SK-N-SH (cell line): Measurements from ENCODE around the gene ATP8B3. TPM values are rescaled to one million over a fixed set of nuclear protein-coding genes. Genes with fewer than 3 reads are reported as not detected.

Experiments used
- CTCF ChIA-PET: fragments of 300-600, 350-600 bp; formaldehyde crosslinking; extraction: SDS; loops from one replicate; lab custom pipeline; 2021; lab: Yijun Ruan, JAX
- POLR2A ChIA-PET: fragments of 350-600 bp; sonication (Branson Sonifier 250); formaldehyde crosslinking; extraction: SDS; loops from one replicate; lab custom pipeline; 2020; ENCODE audit warnings: antibody characterized with exemption, inconsistent platforms; lab: Yijun Ruan, JAX
- DNase-seq: peaks from one replicate; pipeline ENCODE4 v3.0.0; 2012
- H2AFZ ChIP-seq: fragments of 200-600 bp; sonication (generic); 2 replicates; pipeline ENCODE4 v1.8.1; 2016; ENCODE audit warnings: antibody characterized with exemption, mild to moderate bottlenecking, low read depth
- H3F3A ChIP-seq: fragments of 200-600 bp; sonication (generic); replicated peaks from 2 replicates; pipeline ENCODE3; 2016; ENCODE audit warnings: antibody characterized with exemption, mild to moderate bottlenecking; ENCODE audit not compliant: insufficient read depth
- H3K27ac ChIP-seq, 2 experiments: fragments of 200-500 bp in 1 of 2; fragments of 200-600 bp in 1 of 2; sonication (Bioruptor generic) in 1 of 2; sonication (generic), shearing (Covaris generic) in 1 of 2; 2 replicates each; pipeline versions ENCODE4 v1.5.1 to v1.6.1; 2014 to 2016; ENCODE audit warnings: low read depth in 2 of 2, inconsistent platforms in 1 of 2, low read length in 1 of 2, mild to moderate bottlenecking in 1 of 2, mixed read lengths in 1 of 2
- H3K27me3 ChIP-seq: fragments of 200-600 bp; sonication (generic), shearing (Covaris generic); 2 replicates; pipeline ENCODE4 v1.6.1; 2016; ENCODE audit warnings: mixed run types; ENCODE audit not compliant: insufficient read depth
- H3K36me3 ChIP-seq, 2 experiments: fragments of 200-500 bp in 1 of 2; fragments of 200-600 bp in 1 of 2; sonication (Bioruptor generic) in 1 of 2; sonication (generic) in 1 of 2; replicated peaks in 1 of 2; 2 replicates each; pipeline versions ENCODE3 to v1.5.1; 2014 to 2016; ENCODE audit warnings: low read length in 1 of 2, mild to moderate bottlenecking in 1 of 2; ENCODE audit not compliant: insufficient read depth in 2 of 2, control insufficient read depth in 1 of 2
- H3K4me1 ChIP-seq, 2 experiments: fragments of 200-500 bp in 1 of 2; fragments of 200-600 bp in 1 of 2; sonication (Bioruptor generic) in 1 of 2; sonication (generic), shearing (Covaris generic) in 1 of 2; 2 replicates each; pipeline versions ENCODE4 v1.5.1 to v1.6.1; 2014 to 2016; ENCODE audit warnings: low read depth in 1 of 2, low read length in 1 of 2, mixed run types in 1 of 2; ENCODE audit not compliant: insufficient read depth in 2 of 2, control insufficient read depth in 1 of 2
- H3K4me2 ChIP-seq: fragments of 200-600 bp; sonication (generic), shearing (Covaris generic); 2 replicates; pipeline ENCODE4 v1.6.1; 2017; ENCODE audit warnings: mixed run types
- H3K4me3 ChIP-seq, 2 experiments: fragments of 200-500 bp in 1 of 2; fragments of 200-600 bp in 1 of 2; sonication (Bioruptor generic) in 1 of 2; sonication (generic), shearing (Covaris generic) in 1 of 2; 2 replicates each; pipeline versions ENCODE4 v1.5.1 to v1.8.1; 2014 to 2016; ENCODE audit warnings: low read depth in 2 of 2, inconsistent platforms in 1 of 2, low read length in 1 of 2, mild to moderate bottlenecking in 1 of 2, mixed read lengths in 1 of 2, moderate library complexity in 1 of 2
- H3K79me2 ChIP-seq: fragments of 200-600 bp; sonication (generic); 2 replicates; pipeline ENCODE4 v1.8.1; 2017; ENCODE audit warnings: mild to moderate bottlenecking; ENCODE audit not compliant: insufficient read depth
- H3K9ac ChIP-seq: fragments of 200-600 bp; sonication (generic); 2 replicates; pipeline ENCODE4 v1.6.1; 2017; ENCODE audit warnings: mixed run types
- H3K9me2 ChIP-seq: fragments of 200-600 bp; sonication (generic); 2 replicates; pipeline ENCODE4 v1.6.1; 2017; ENCODE audit warnings: mixed run types
- H3K9me3 ChIP-seq: fragments of 200-600 bp; sonication (generic); 2 replicates; pipeline ENCODE4 v1.6.1; 2017; ENCODE audit warnings: mixed run types, mild to moderate bottlenecking, moderate library complexity
- H4K20me1 ChIP-seq: fragments of 200-600 bp; sonication (generic); 2 replicates; pipeline ENCODE4 v1.6.1; 2017; ENCODE audit warnings: mild to moderate bottlenecking, mixed run types; ENCODE audit not compliant: insufficient read depth
- ELF1 ChIP-seq: IDR thresholded peaks from 2 replicates; pipeline ENCODE4 v1.4.0; 2012
- EP300 ChIP-seq, 2 experiments: IDR thresholded peaks; 2 replicates each; pipeline versions ENCODE4 v1.4.0 to v1.6.1; 2012; ENCODE audit warnings: borderline replicate concordance in 1 of 2, low read depth in 1 of 2, low read length in 1 of 2
- EZH2phosphoT487 ChIP-seq: fragments of 200-600 bp; sonication (generic); IDR thresholded peaks from 2 replicates; pipeline ENCODE4 v1.6.1; 2017; ENCODE audit warnings: low read depth, mixed run types, mild to moderate bottlenecking, antibody characterized with exemption, moderate library complexity, borderline replicate concordance
- FOSL2 ChIP-seq: IDR thresholded peaks from 2 replicates; pipeline ENCODE4 v1.4.0; 2012; ENCODE audit warnings: low read depth, mild to moderate bottlenecking, moderate library complexity, borderline replicate concordance
- GABPA ChIP-seq: IDR thresholded peaks from 2 replicates; pipeline ENCODE4 v1.4.0; 2012; ENCODE audit warnings: low read depth, mild to moderate bottlenecking
- GATA2 ChIP-seq: sonication (generic); formaldehyde crosslinking; IDR thresholded peaks from 2 replicates; pipeline ENCODE4 v1.5.0; 2020; ENCODE audit warnings: mild to moderate bottlenecking, missing genetic modification reagents
- JUND ChIP-seq: IDR thresholded peaks from 2 replicates; pipeline ENCODE4 v1.4.0; 2012
- POLR2AphosphoS5 ChIP-seq: IDR thresholded peaks from 2 replicates; pipeline ENCODE4 v1.6.1; 2012; ENCODE audit warnings: low read depth, low read length
- RFX5 ChIP-seq: IDR thresholded peaks from 2 replicates; pipeline ENCODE4 v1.6.1; 2012; ENCODE audit warnings: mild to moderate bottlenecking, improper control_type of control experiment, low read length
- YY1 ChIP-seq: IDR thresholded peaks from 2 replicates; pipeline ENCODE4 v1.4.0; 2012; ENCODE audit warnings: low read depth, mild to moderate bottlenecking
- WGBS: methylation state at CpG from one replicate; pipeline ENCODE4 v1.1.6; 2017; ENCODE audit warnings: low lambda C conversion rate; 5-methylcytosine and 5-hydroxymethylcytosine counted together
- polyA plus RNA-seq, 3 experiments: library from polyadenylated mRNA; depleted of rRNA; stranded (reverse); fragments of >200 nt; gene quantifications; 2 replicates each; pipeline ENCODE4 v1.2.3, GENCODE V29; 2012
- TF ChIP-seq, protein P1 (sequence below): IDR thresholded peaks from 2 replicates; pipeline ENCODE4 v1.4.0; 2012; ENCODE audit warnings: low read depth
- TF ChIP-seq, protein P2 (sequence below): IDR thresholded peaks from 2 replicates; pipeline ENCODE4 v1.6.1; 2012; ENCODE audit warnings: mild to moderate bottlenecking, low read depth, low read length, moderate library complexity
- TF ChIP-seq, protein P3 (sequence below): fragments of 150-350 bp; IDR thresholded peaks from 2 replicates; pipeline ENCODE4 v1.6.1; 2016; ENCODE audit warnings: mild to moderate bottlenecking, low read depth, low read length

ATP8B3 gene
- polyA plus RNA-seq, 1 of the 3 experiments (the other 2 are of a cell fraction) = 8.0 TPM

DNA sequence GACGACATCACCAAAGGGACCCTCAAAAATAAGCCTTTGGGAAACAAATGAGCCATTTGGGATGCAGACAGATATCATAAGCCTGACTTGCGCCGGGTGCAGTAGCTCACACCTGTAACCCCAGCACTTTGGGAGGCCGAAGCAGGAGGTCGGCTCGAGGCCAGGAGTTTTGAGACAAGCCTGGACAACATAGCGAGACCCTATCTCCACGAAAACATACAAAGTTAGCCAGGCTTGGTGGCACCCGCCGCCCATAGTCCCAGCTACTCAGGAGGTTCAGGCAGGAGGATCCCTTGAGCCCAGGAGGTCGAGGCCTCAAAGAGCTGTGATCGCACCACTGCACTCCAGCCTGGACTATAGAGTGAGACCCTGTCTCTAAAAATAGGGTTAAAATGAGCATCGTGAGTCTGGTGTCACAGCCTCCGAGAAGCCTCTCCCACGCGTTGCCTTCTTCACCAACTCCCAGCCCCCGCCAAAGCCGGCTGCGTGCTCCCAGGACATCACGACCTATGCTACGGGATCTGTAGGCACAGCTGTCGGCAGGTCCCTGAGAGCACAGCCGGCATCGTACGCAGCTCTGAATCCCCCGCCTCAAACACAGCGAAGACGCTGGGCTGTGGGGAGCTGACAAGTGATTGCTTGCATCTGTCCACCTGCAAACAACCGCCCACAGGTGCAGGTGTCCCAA, 34.6 kb upstream of the ATP8B3 start:
- POLR2A ChIA-PET = no interaction called here
- peak overlapping the region; percentile 84 to 94 for H3K4me3 ChIP-seq
- WGBS = 83% methylated on average over 22 of the region's 29 CpGs
- peaks cover 7 to 18% of the 10 kb centered on the region in 2 experiments; a peak in 1 of 4 replicates for H3K4me1 ChIP-seq
- H3F3A ChIP-seq = peaks cover 19% of the 10 kb centered on the region
- peaks cover 87% of the 10 kb centered on the region for H4K20me1 ChIP-seq
- H3K4me2 ChIP-seq = peak overlapping the region; percentile 100
- H2AFZ ChIP-seq = no peak overlapping the region; the same call in 1 of the 2 replicates
- no peaks in the 10 kb centered on the region for H3K9me3 ChIP-seq
- no peak for DNase-seq
- peaks cover 6 to 7% of the 10 kb centered on the region in 2 experiments for H3K36me3 ChIP-seq
- H3K9ac ChIP-seq = peak overlapping the region; percentile 99; the same call in 1 of the 2 replicates
- no peak overlapping the region for H3K27ac ChIP-seq
- TF ChIP-seq JUND (no peak), ELF1 (no peak), GATA2 (CRISPR knock-in tag) (no peak), FOSL2 (no peak), RFX5 (no peak), EP300 (IDR thresholded peaks at IDR 0.05; ENCODE audit: borderline replicate concordance in 1 of 2, low read depth in 1 of 2, low read length in 1 of 2) (no peak), POLR2AphosphoS5 (no peak), GABPA (no peak), EZH2phosphoT487 (no peak), YY1 (no peak)
- TF ChIP-seq, protein P1, sequence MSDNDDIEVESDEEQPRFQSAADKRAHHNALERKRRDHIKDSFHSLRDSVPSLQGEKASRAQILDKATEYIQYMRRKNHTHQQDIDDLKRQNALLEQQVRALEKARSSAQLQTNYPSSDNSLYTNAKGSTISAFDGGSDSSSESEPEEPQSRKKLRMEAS = no peak
- TF ChIP-seq, protein P2, sequence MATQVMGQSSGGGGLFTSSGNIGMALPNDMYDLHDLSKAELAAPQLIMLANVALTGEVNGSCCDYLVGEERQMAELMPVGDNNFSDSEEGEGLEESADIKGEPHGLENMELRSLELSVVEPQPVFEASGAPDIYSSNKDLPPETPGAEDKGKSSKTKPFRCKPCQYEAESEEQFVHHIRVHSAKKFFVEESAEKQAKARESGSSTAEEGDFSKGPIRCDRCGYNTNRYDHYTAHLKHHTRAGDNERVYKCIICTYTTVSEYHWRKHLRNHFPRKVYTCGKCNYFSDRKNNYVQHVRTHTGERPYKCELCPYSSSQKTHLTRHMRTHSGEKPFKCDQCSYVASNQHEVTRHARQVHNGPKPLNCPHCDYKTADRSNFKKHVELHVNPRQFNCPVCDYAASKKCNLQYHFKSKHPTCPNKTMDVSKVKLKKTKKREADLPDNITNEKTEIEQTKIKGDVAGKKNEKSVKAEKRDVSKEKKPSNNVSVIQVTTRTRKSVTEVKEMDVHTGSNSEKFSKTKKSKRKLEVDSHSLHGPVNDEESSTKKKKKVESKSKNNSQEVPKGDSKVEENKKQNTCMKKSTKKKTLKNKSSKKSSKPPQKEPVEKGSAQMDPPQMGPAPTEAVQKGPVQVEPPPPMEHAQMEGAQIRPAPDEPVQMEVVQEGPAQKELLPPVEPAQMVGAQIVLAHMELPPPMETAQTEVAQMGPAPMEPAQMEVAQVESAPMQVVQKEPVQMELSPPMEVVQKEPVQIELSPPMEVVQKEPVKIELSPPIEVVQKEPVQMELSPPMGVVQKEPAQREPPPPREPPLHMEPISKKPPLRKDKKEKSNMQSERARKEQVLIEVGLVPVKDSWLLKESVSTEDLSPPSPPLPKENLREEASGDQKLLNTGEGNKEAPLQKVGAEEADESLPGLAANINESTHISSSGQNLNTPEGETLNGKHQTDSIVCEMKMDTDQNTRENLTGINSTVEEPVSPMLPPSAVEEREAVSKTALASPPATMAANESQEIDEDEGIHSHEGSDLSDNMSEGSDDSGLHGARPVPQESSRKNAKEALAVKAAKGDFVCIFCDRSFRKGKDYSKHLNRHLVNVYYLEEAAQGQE = no peak
- TF ChIP-seq, protein P3, sequence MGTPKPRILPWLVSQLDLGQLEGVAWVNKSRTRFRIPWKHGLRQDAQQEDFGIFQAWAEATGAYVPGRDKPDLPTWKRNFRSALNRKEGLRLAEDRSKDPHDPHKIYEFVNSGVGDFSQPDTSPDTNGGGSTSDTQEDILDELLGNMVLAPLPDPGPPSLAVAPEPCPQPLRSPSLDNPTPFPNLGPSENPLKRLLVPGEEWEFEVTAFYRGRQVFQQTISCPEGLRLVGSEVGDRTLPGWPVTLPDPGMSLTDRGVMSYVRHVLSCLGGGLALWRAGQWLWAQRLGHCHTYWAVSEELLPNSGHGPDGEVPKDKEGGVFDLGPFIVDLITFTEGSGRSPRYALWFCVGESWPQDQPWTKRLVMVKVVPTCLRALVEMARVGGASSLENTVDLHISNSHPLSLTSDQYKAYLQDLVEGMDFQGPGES = no peak
- H3K9me2 ChIP-seq = no peaks in the 10 kb centered on the region
- peaks cover 81% of the 10 kb centered on the region for H3K79me2 ChIP-seq
- H3K27me3 ChIP-seq = no peaks in the 10 kb centered on the region
- CTCF ChIA-PET = interaction anchor here (1.0 to 15.0 kb wide), 5 partner anchors 9 to 300 kb away, joined by 3 to 188 read pairs (median 4); no protein-coding TSS in a partner anchor
